GM18907 (cell line): ENCODE results near the gene RAD51.
A peak's percentile ranks its signal among the peaks of the same experiment; 100 is the strongest.

ENCODE experiments used
- ATAC-seq: cut with Tn5 transposase; IDR thresholded peaks from one replicate; pipeline ENCODE4 v1.9.1; 2021; ENCODE audit warnings: mild to moderate bottlenecking, moderate library complexity; ENCODE audit not compliant: unreplicated experiment

RAD51 gene

DNA sequence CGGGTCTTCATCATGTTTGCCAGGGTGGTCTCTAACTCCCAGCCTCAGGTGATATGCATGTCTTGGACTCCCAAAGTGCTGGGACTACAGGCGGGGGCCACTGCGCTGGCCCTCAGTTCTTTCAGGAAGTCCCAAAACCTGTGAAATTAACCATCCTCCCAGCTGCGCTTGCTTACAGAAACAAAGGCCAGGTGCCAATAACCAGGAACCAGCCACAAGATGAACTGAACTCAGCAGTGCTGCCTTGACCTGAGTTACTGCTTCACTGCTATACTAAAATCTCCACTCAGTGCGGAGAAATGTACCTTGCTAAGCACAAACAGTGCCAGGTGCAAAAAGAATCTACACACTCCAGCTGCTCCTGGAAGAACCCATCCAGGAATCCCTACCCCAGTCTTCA, 65.0 kb downstream of the RAD51 start:
- no peak for ATAC-seq

DNA sequence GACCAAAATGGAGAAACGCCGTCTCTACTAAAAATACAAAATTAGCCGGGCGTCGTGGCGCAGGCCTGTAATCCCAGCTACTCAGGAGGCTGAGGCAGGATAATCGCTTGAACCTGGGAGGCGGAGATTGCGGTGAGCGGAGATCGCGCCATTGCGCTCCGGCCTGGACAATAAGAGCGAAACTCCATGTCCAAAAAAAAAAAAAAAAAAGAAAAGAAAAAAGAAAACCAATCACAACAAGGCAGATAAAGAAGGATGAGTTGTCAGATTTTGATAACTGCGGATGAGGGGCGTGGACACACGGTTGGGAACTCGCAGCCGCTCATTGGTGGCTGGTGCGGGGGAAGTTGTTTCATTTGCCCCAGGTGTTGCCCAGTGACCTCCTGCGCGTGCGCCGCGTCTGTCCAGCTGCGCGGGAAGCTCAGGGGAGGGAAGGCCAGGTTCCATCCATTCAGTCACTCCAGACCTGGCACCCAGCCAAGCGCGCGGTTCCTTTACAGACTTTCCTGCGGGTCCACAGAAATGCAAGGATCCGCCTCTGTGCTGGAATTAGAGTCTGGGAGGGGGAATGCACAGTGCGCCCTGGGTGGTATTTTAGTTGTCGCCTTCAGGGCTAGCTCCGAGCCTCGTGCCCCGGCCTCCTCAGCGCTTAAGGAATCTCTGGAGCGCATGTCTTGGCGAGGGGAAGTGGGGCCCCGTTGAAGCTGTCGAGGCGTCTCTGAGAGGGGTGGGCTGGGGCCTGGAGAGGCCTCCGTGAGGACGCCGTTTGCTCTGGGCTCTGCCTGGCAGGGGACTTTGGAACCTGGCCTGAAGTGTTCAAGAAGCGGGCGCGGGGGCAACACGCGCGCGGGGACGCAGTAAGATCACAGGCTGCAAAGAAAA, 68.2 kb downstream of the RAD51 start:
- no peak for ATAC-seq

DNA sequence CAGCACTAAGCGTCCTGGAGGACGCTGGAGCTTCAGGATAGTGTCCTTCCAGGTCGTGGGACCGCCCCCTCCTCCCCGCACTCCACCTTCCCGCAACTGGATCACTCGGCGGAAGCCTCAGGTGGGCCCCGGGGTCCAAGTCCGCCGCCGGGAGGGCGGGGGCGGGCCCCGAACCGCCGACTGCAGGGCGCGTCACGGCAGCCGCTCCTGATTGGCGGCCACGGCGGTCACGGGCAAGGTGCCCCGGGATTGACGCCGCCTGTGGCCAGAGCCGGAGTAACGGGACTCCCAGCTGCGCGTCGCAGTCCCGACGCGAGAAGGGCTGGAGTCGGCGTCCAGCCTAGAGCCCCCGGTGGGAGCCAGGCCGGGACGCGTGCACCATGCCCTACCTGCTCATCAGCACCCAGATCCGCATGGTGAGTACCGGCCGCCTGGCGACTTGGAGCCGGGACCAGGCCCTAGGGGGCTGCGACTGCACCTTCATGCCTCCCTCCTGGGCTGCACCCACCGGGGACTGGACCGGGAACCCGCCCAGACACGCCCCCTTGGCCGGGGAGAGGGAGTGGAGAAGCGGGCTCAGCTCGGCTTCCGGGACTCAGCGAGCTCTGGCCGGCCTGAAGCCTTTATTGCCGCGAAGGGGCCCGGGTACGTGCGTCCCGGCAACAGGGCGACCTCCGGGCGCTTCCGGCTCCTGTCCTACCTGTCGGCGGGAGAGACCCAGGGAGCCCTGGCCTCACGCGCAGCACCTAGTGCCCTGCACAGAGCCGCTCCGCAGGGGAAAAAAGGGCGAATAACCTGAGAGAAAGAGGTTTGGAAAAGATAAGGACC, 69.0 kb downstream of the RAD51 start, which contains the start of gene GCHFR:
Gene GCHFR, plus strand, starts transcription at position 268 of the 828 bp plus-strand sequence. Its CDS starts 113 bp downstream, at position 381.
- peak; percentile 38 for ATAC-seq

DNA sequence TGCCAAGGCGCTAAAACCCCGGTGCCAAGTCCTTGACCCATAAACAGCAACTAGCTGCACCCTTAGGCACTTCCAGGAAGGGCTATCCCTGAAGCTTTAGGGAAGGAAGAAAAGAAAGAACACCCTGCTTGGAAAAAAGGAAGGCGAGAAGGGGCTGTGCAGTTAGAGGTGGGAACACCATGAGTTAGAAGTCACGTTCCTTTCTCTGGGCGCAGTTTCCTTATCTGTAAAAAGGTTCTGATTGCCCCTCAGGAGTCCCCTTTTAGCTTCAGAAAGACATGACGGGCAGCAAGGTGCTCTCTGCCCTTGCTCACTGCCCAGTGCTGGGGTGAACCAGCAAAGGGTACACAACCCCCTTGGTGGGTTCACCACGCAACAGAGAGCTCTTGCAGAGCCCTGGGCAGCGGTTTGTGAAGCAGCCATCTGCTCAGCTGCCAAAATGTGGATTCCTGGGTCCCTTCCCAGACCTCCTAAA, 69.7 kb downstream of the RAD51 start:
- ATAC-seq = no peak

DNA sequence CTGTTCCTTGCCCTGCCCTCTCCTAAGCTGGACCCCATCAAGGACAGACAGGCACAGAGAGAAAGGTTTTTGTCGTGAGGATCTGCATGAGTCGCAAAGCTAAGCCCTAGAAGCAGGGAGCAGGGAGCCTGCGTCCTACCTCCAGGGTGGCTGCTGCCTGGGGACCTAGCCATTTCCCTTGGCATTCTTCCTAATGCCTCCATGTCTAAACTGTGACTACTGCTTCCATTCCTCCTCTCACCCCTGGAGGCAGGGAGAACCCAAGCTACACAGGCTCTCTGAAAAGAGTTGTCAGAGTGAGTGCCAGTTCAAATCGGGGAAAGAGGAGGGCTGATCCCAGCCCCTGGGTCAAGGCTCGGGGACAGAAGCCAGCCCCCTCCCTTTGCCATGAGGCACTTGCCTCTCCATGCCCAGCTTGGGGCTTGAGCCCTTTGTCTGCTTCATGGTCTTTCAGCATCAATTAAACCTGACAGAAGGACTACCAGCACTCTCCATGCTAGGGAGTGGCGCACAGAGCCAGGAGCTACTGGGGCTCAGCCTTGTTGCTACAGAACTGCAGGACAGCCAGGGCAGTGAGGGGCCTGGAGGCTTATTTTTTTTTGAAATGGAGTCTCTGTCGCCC, 71.3 kb downstream of the RAD51 start:
- ATAC-seq = no peak

DNA sequence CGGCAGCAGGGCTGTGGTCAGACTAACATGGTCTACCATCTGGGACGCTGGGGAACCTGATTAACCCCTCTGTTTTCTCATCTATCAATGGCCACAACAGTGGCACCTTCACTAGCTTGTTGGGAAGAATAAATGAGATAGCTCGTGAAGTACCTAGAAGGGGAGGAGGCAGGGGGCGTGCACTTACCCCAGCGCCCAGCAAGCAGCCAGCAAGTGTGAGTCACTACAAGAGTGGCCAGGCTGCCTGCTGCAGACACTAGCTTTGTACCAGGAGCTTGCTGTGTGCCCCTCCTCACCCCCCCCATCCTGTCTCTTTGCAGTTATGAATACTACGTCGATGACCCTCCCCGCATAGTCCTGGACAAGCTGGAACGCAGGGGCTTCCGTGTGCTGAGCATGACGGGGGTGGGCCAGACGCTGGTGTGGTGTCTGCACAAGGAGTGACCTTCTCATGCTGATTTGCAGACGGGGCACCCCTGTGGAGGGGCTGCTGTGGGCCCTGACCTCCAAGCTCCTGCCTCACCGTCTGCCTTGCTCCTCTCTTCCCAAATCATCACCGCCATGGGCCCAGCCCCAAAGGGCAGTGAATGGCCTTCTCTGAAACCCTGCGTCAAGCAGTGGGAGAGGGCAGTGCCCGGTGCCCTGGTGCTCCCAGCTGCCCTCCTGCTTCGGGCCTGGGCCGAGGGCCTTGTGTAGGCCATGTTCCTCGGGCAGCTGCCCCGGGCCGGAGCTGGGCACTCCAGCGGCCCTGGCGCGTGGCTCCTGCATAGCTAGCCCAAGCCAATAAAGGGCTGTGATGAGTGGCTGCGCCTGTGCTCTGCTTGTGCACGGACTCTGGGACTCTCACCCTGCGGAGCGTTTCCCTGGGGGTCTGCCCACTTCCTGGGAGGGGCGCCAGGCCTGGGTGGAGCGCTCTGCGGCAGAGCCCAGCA, 72.2 kb downstream of the RAD51 start:
- ATAC-seq = no peak

DNA sequence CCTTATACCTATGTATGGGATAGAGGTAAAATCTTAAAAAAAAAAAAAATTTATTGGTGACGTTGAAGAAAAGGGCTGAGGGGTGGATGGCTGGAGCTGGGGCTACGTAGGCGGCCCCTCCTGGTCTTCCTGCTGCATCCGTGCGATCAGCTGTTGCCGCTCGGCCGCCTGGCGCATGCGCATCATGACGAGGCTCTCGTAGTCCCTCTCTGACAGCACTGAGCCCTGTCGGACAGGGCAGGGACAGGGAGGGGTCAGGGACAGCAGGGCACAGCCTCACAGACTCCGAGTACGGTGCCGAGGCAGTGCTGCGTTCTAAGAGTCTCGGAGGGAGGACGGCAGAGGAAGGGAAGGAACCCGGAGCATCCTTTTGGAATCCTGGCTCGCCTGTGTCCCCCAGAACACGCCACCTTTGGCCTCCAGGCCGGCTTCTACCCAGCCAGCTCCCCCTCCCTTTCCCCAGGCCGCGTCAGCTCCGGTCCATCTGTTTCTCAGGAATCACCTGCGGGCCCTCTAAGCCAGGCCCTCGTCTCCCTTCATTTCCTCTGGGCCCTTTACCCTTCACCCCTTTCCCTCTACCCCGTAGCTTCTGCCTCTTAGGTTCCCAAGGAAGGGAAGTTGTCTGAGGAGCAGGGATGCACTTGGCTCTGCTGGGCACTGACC, 73.0 kb downstream of the RAD51 start:
- no peak for ATAC-seq

DNA sequence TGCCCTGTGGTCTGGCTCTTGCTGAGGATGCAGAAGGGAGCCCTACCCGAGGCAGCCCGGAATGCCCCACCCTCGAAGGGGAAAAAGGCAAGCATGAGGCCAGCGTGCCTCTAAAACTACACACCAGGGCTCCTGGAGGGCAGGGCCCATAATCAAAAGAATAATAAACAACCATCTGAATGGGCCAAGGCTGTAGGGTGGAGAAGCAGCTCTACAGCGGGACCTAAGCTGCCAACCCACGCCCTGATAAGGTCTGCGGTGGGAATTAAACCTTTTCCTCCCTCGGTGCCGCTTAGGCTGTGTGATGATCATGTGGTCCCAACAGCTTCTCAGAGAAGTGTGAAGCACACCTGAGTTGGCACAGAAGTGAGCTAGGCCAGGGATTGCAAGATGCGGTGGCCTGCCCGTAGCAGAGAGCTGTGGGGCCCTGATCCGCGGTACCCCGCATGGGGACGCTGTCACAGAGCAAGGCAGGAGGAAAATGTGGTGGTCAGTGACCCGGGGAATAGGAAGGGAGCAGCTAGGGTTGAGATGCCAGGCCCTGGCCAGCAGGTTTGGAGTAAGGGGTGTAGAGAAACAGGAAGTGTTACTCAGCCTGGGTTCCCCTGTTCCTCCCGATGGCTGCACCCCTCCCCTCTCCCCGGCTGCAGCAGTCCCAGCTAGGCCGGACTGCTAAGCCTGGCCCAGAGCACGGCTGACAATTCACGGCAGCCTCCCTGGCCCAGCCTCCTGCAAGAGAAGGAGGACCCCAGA, 73.7 kb downstream of the RAD51 start:
- no peak for ATAC-seq

DNA sequence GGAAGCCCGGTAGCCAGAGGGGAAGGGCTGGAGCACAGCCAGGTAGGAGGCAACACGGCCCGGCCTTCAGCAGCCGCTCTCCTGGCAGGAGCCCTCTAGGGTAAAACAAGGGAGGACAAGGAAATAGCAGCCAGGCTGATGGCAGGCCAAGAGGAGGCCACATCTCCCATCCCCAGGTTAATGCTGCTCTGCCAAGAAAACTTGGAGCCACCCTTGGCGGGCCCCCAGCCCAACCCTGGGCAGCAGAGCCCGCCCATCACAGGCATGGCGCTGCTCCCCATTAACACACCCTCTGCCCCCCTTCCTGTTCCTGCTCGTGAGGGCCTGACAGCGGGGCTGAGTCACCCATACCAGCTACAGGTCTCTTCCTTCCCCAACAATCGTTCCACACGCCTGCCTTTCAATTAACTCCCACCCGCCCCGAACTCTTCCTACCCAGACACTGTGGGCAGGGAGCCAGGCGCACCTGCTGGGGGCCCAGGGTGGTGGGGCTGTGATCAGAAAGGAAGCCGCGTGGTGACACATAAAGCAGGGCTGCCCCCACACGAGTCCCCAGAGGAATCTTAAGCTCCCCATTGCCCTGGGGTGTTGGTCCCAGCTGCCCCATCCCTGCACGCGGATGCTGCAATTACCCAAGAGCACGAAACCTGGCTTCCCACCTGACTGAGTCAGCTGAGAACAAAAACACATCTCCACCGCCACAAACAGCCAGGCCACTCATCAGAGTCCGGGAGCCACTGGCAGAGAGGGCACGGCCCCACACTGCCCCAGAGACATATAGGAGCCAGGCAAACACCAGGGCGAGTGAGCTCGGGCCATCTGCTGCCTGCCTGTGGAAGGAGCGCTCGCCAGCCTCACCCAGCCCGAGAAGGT, 74.5 kb downstream of the RAD51 start, which contains the start of gene C15orf62:
Gene C15orf62, plus strand, starts transcription at position 707 of the 873 bp plus-strand sequence. CDS start 516 bp downstream, outside the sequence.
- ATAC-seq = peak; percentile 56

DNA sequence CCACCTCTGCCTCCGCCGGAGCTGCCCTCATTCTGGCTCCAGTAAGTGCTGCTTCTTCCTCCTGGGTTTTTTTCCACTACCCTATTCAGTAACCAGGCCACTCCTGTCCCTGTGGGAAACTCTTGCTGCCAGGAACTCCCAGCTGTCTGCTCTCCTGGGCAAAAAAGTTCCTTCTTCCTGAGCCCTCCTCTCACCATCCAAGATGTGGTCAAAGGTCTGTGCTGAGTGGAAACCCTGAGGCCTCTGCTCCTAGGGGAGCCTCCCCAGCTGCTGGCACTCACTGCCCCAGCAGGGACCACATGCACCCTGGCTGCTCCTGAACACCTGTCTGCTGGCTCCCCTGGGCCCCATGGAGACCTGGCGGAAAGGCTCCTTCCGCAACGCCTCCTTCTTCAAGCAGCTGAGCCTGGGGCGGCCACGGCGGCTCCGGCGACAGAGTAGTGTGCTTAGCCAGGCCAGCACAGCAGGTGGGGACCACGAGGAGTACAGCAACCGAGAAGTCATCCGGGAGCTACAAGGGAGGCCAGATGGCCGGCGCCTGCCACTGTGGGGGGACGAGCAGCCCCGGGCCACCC, 75.3 kb downstream of the RAD51 start:
- ATAC-seq = no peak

DNA sequence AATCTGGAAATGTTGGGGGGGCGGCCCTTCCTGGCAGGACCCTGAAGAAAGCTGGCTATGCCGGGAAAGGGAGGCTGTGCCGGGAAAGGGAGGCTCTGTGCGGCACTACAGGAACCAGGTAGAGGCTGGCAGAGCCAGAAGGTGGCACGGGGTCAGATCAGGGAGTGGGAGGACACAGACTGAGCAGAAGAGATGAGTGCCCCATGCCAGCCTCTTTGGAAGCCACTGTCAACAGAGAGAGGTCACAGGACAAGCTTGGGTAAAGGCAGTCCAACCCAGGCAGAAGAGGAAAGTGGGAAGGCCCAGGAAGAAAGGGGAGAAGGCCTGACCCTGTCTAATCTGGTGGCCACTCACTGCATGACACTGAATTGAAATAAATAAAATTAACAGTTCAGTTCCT, 76.3 kb downstream of the RAD51 start:
- ATAC-seq = no peak

DNA sequence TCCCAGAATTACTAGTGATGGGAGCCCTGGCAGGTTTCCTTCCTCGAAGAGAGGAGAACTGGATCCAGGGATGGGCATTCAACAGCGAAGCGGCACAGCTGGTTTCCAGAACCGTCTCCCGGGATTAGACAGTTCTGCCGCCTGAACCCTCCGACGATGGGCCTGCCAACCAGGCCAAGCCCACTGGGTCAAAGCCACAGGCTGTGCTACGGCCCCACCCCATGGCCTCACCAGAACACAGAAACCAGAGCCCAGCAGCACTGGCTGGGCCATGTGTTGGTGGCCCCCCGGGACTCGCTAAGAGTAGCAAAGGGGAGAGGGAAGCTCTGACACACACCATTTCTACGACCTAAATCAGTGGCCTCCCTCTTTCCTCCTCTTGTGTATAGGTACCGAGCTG, 77.0 kb downstream of the RAD51 start:
- no peak for ATAC-seq

DNA sequence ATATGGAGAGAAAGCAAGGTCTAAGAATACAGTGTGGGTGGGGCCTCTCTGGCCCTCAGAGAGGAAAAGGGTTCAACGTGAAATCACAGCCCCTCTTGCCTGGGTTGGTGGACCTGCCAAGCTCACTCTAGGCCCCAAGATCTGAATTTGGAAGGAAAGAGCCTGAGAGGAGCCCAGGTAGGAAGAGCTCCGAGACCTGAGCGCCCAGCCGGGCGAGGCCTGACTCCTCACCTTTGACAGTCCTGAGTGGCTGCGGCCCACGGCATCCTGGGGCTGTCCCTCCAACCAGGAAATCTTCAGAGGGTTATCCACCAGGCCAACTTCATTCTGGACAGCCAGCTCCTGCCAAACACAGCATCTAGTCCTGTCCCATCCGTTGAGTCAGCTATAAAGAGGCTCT, 78.5 kb downstream of the RAD51 start:
- no peak for ATAC-seq

DNA sequence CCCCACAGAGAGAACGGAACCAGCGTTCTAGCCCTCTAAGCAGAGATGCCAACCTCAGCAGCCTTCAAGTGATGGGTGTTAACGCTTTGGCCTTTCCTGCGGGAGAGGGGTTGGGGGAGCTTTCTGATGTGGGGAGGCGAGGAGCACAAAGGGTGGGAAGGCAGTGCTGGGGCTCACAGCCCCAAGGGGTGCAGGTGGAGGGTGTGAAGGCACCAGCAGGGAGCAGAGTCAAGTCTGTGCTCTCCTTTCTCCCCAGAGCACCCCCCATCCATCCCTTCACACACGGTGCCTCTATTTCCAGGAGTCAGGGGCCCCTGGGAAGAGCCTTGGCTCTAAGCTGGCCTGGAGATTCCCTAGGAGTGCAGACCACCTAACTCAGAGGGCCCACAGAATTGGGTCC, 78.9 kb downstream of the RAD51 start:
- no peak for ATAC-seq

DNA sequence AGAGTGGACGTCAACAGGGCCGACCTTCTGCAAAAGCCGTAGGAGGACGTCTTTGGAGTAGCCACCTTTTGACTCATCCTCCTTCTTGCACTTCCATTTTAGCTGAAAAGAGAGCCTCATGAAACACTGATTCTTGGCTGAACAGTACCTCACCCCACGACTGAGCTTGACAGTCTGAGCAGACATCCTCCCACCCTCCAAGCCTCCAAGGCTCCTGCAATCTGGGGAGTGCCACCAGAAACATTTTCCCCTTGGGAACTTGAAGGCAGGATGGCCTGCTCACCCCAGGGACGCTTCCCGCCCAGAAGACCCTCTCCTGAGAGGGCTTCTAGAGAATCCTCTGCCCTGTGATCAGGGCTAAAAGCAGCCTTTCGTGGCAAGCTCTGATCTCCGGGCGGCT, 80.0 kb downstream of the RAD51 start:
- ATAC-seq = no peak

DNA sequence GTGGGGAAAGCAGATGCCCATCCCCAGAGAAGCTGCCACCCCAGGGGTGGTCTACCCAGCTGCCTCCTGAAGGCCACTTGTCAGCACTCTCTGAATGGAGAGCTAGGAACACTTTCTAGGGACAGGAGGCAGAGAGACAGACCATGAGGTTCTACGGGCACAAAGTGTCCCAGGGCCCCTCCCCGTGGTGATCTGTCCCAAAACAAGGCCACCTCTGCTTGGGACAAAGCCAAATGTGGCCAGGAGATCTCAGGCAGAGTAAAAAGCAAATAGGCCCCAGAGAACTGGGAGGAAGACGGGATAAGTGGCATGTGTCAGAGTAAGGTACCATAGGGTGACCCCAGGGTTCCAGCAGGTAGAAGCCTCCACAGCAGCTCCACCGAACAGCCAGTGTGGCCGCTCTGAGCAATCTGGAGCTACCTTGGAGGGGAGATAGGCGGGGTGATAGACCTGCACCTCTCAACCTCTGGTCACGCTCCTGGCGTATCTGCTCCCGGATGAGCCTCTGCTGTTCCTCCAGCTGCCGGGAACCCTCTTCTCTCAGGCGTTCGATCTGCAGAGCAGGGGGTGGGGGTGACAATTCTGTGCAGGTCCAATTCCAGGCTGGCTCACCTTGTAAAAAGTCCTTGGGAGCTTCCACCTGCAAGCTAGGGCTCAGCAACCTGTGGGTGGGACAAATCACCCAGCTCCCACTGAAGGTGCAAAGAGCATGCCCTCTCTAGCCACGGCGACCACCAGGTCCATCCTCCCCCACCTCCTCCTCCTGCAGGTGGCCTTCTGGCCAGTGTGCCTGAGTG, 81.0 kb downstream of the RAD51 start:
- ATAC-seq = no peak
